ENCODE results near the gene PREX1.

PREX1 gene

GRCh38 chr20:48773837-48774418, 53.9 kb downstream of the PREX1 start:
- no peaks in the 10 kb centered on the region for H3K27me3 Mint-ChIP-seq
- peaks cover 73% of the 10 kb centered on the region for H3K4me1 Mint-ChIP-seq
- peaks cover 2% of the 10 kb centered on the region for H3K36me3 Mint-ChIP-seq
- peak overlapping the region; percentile 66 for H3K27ac Mint-ChIP-seq
- no peak overlapping the region for H3K4me3 Mint-ChIP-seq
- peaks cover 5% of the 10 kb centered on the region for H3K9me3 Mint-ChIP-seq

- Mint-ChIP-seq H3K4me1 (peaks cover 82% of the 10 kb centered on the region), H3K36me3 (peaks cover 3% of the 10 kb centered on the region), H3K9me3 (peaks cover 5% of the 10 kb centered on the region), H3K27ac (peak overlapping the region; percentile 47), H3K4me3 (no peak overlapping the region), H3K27me3 (no peaks in the 10 kb centered on the region)
These were observed 55.4 kb downstream of the PREX1 start for GRCh38 chr20:48772183-48772976.

GRCh38 chr20:48771542-48771941, 56.3 kb downstream of the PREX1 start:
- H3K27me3 Mint-ChIP-seq = no peaks in the 10 kb centered on the region
- peaks cover 5% of the 10 kb centered on the region for H3K9me3 Mint-ChIP-seq
- no peak overlapping the region for H3K27ac Mint-ChIP-seq
- peaks cover 83% of the 10 kb centered on the region for H3K4me1 Mint-ChIP-seq
- peaks cover 3% of the 10 kb centered on the region for H3K36me3 Mint-ChIP-seq
- no peak overlapping the region for H3K4me3 Mint-ChIP-seq

- H3K4me3 Mint-ChIP-seq = no peak overlapping the region
- H3K27me3 Mint-ChIP-seq = no peaks in the 10 kb centered on the region
- H3K9me3 Mint-ChIP-seq = peaks cover 5% of the 10 kb centered on the region
- H3K27ac Mint-ChIP-seq = no peak overlapping the region
- H3K4me1 Mint-ChIP-seq = peaks cover 85% of the 10 kb centered on the region
- peaks cover 4% of the 10 kb centered on the region for H3K36me3 Mint-ChIP-seq
These were observed 56.9 kb downstream of the PREX1 start for GRCh38 chr20:48770700-48771442.

- Mint-ChIP-seq H3K27me3 (no peaks in the 10 kb centered on the region), H3K4me3 (peak overlapping the region; percentile 30), H3K27ac (peak overlapping the region; percentile 81), H3K9me3 (no peaks in the 10 kb centered on the region), H3K4me1 (peaks cover 79% of the 10 kb centered on the region), H3K36me3 (peaks cover 7% of the 10 kb centered on the region)
These were observed 58.5 kb downstream of the PREX1 start for GRCh38 chr20:48769069-48769983.

GRCh38 chr20:48766961-48767960, 60.5 kb downstream of the PREX1 start:
- no peak overlapping the region for H3K27ac Mint-ChIP-seq
- H3K4me3 Mint-ChIP-seq = peak overlapping the region; percentile 54
- H3K36me3 Mint-ChIP-seq = peaks cover 9% of the 10 kb centered on the region
- no peaks in the 10 kb centered on the region for H3K9me3 Mint-ChIP-seq
- H3K4me1 Mint-ChIP-seq = peaks cover 71% of the 10 kb centered on the region
- H3K27me3 Mint-ChIP-seq = no peaks in the 10 kb centered on the region

GRCh38 chr20:48766205-48766604, 61.6 kb downstream of the PREX1 start:
- no peaks in the 10 kb centered on the region for H3K27me3 Mint-ChIP-seq
- H3K4me3 Mint-ChIP-seq = no peak overlapping the region
- no peaks in the 10 kb centered on the region for H3K9me3 Mint-ChIP-seq
- H3K27ac Mint-ChIP-seq = no peak overlapping the region
- H3K36me3 Mint-ChIP-seq = peaks cover 10% of the 10 kb centered on the region
- H3K4me1 Mint-ChIP-seq = peaks cover 77% of the 10 kb centered on the region

GRCh38 chr20:48765359-48765758, 62.4 kb downstream of the PREX1 start:
- H3K4me3 Mint-ChIP-seq = no peak overlapping the region
- peak overlapping the region; percentile 56 for H3K27ac Mint-ChIP-seq
- H3K9me3 Mint-ChIP-seq = no peaks in the 10 kb centered on the region
- H3K36me3 Mint-ChIP-seq = peaks cover 10% of the 10 kb centered on the region
- H3K4me1 Mint-ChIP-seq = peaks cover 77% of the 10 kb centered on the region
- no peaks in the 10 kb centered on the region for H3K27me3 Mint-ChIP-seq

GRCh38 chr20:48763216-48763914, 64.4 kb downstream of the PREX1 start:
- H3K4me1 Mint-ChIP-seq = peaks cover 76% of the 10 kb centered on the region
- H3K9me3 Mint-ChIP-seq = no peaks in the 10 kb centered on the region
- no peaks in the 10 kb centered on the region for H3K27me3 Mint-ChIP-seq
- H3K4me3 Mint-ChIP-seq = no peak overlapping the region
- peaks cover 10% of the 10 kb centered on the region for H3K36me3 Mint-ChIP-seq
- H3K27ac Mint-ChIP-seq = peak overlapping the region; percentile 52

- H3K4me3 Mint-ChIP-seq = no peak overlapping the region
- peaks cover 7% of the 10 kb centered on the region for H3K36me3 Mint-ChIP-seq
- H3K27me3 Mint-ChIP-seq = no peaks in the 10 kb centered on the region
- H3K27ac Mint-ChIP-seq = peak overlapping the region; percentile 90
- H3K9me3 Mint-ChIP-seq = no peaks in the 10 kb centered on the region
- H3K4me1 Mint-ChIP-seq = peaks cover 76% of the 10 kb centered on the region
These were observed 65.9 kb downstream of the PREX1 start for GRCh38 chr20:48761874-48762273.

- Mint-ChIP-seq H3K4me3 (peak overlapping the region; percentile 83), H3K27ac (peak overlapping the region; percentile 97), H3K9me3 (no peaks in the 10 kb centered on the region), H3K27me3 (no peaks in the 10 kb centered on the region), H3K36me3 (peaks cover 8% of the 10 kb centered on the region), H3K4me1 (peaks cover 75% of the 10 kb centered on the region)
These were observed 66.6 kb downstream of the PREX1 start for GRCh38 chr20:48761023-48761785.

GRCh38 chr20:48760403-48760983, 67.3 kb downstream of the PREX1 start:
- Mint-ChIP-seq H3K9me3 (no peaks in the 10 kb centered on the region), H3K4me1 (peaks cover 75% of the 10 kb centered on the region), H3K36me3 (peaks cover 9% of the 10 kb centered on the region), H3K27ac (peak overlapping the region; percentile 97), H3K27me3 (no peaks in the 10 kb centered on the region), H3K4me3 (peak overlapping the region; percentile 83)
